Prostate gland (tissue), 2 donors: Measurements from ENCODE around the gene OTUD5.

ENCODE experiments used
- POLR2A ChIP-seq: fragments of 450-650 bp; IDR thresholded peaks from one replicate; pipeline ENCODE4 v1.6.1; 2016; ENCODE audit warnings: antibody characterized with exemption, mild to moderate bottlenecking
- POLR2AphosphoS5 ChIP-seq: sonication (generic); formaldehyde crosslinking; IDR thresholded peaks from one replicate; pipeline ENCODE4 v1.6.1; 2017; ENCODE audit warnings: antibody characterized with exemption
- TF ChIP-seq, protein P1 (sequence below), 4 experiments: fragments of 200-600 bp in 2 of 4; fragments of 450-650 bp in 2 of 4; sonication (generic) in 2 of 4; IDR thresholded peaks; 1 replicate in 3 of 4; 2 replicates in 1 of 4; pipeline ENCODE4 v1.5.1; 2016 to 2019; ENCODE audit warnings: antibody characterized with exemption in 4 of 4, mild to moderate bottlenecking in 2 of 4, moderate library complexity in 2 of 4

DNA sequence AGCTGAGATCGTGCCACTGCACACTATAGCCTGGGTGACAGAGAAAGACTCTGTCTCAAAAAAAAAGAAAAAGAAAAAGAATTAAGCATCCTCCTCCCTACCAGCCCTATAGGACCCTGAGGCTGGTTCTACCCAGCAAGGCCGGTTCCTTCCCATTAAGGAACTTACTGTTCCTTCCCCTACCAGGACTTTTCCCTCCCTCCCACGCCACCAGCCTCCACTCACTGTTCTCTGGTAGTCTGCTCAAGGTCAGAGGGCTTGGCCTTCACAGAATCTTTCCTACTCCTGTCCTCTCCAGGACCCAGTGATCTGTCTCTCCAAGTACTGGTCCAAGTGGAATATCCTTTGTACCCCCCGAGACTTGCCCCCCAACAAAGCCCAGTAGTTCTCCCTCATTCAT, 43.2 kb upstream of the OTUD5 start:
- TF ChIP-seq, protein P1, sequence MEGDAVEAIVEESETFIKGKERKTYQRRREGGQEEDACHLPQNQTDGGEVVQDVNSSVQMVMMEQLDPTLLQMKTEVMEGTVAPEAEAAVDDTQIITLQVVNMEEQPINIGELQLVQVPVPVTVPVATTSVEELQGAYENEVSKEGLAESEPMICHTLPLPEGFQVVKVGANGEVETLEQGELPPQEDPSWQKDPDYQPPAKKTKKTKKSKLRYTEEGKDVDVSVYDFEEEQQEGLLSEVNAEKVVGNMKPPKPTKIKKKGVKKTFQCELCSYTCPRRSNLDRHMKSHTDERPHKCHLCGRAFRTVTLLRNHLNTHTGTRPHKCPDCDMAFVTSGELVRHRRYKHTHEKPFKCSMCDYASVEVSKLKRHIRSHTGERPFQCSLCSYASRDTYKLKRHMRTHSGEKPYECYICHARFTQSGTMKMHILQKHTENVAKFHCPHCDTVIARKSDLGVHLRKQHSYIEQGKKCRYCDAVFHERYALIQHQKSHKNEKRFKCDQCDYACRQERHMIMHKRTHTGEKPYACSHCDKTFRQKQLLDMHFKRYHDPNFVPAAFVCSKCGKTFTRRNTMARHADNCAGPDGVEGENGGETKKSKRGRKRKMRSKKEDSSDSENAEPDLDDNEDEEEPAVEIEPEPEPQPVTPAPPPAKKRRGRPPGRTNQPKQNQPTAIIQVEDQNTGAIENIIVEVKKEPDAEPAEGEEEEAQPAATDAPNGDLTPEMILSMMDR (IDR thresholded peaks at IDR 0.05), result no peak
- TF ChIP-seq POLR2A (no peak), POLR2AphosphoS5 (no peak)
